ENCODE measurements around the gene PPP2R5B.
A peak's percentile ranks its signal among the peaks of the same experiment; 100 is the strongest.

- TF ChIP-seq, protein P1, sequence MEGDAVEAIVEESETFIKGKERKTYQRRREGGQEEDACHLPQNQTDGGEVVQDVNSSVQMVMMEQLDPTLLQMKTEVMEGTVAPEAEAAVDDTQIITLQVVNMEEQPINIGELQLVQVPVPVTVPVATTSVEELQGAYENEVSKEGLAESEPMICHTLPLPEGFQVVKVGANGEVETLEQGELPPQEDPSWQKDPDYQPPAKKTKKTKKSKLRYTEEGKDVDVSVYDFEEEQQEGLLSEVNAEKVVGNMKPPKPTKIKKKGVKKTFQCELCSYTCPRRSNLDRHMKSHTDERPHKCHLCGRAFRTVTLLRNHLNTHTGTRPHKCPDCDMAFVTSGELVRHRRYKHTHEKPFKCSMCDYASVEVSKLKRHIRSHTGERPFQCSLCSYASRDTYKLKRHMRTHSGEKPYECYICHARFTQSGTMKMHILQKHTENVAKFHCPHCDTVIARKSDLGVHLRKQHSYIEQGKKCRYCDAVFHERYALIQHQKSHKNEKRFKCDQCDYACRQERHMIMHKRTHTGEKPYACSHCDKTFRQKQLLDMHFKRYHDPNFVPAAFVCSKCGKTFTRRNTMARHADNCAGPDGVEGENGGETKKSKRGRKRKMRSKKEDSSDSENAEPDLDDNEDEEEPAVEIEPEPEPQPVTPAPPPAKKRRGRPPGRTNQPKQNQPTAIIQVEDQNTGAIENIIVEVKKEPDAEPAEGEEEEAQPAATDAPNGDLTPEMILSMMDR (IDR thresholded peaks at IDR 0.05), result peak in 5 of 6 experiments; percentile 31 to 74 (median 61)
- TF ChIP-seq EP300 (IDR thresholded peaks at IDR 0.05) (peak in 1 of 4 donors; percentile 69), POLR2A (IDR thresholded peaks at IDR 0.05) (peak; percentile 87 to 100 (median 97)), POLR2AphosphoS5 (IDR thresholded peaks at IDR 0.05) (peak; percentile 99 to 100)
These were observed 45.8 kb upstream of the PPP2R5B start, which contains the start of gene EHD1 for GRCh38 chr11:64878494-64879243.
